Adrenal gland (tissue), 5 donors: ENCODE results near the gene ZBTB39.

Experiments used
- CTCF ChIP-seq, 6 experiments: fragments of 450-650 bp in 4 of 6; fragments of 200-600 bp in 2 of 6; sonication (generic) in 1 of 6; IDR thresholded peaks; 1 replicate in 5 of 6; 2 replicates in 1 of 6; pipeline versions ENCODE4 v1.5.1 to v1.8.0; 2016 to 2021; ENCODE audit warnings: antibody characterized with exemption in 6 of 6, mild to moderate bottlenecking in 2 of 6, moderate library complexity in 1 of 6
- POLR2A ChIP-seq, 2 donors: fragments of 450-650 bp; IDR thresholded peaks; one replicate each; pipeline ENCODE4 v1.6.1; 2017; ENCODE audit warnings: antibody characterized with exemption in 2 of 2, mild to moderate bottlenecking in 2 of 2, moderate library complexity in 1 of 2
- donor health status: DM: no; HTN: no; CAD: no.

GRCh38 chr12:56948881-56949280 is 57.5 kb downstream of the ZBTB39 start:
- TF ChIP-seq POLR2A (IDR thresholded peaks at IDR 0.05) (no peak), CTCF (IDR thresholded peaks at IDR 0.05) (no peak)
